HG03139 (cell line): ENCODE measurements around the gene ITM2C.
A peak's percentile ranks its signal among the peaks of the same experiment; 100 is the strongest.

Source experiments
- ATAC-seq: cut with Tn5 transposase; IDR thresholded peaks from one replicate; pipeline ENCODE4 v1.9.1; 2021; ENCODE audit not compliant: unreplicated experiment

The ITM2C gene

DNA sequence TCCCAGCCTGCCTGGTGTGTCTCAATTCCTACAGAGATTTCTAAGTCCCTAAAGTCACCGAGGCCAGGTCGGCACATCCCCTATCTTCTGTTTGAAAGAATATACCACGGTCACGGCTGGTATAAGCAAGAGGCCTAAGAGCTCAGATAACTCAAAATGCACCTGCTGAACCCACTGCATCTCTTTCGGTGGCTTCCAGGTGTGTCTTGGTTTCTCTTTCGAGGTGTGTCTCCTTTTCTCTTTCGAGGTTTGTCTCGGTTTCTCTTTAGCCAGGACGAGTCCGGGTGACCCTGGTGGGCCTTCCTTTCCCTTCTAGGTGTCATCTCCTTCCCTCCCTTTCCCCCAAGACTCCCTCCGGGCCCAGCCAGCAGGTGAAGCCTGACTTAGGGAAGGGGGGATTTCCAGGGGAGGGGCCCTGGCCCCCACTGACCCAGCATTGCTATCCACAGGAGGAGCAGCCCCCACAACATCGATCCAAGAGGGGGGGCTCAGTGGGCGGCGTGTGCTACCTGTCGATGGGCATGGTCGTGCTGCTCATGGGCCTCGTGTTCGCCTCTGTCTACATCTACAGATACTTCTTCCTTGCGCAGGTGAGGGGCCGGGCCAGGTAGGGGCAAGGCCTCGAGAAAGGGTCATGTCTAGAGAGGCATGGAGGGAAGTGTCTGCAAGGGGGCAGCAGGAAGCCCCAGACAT, 8.4 kb downstream of the ITM2C start:
- peak; percentile 47 for ATAC-seq

DNA sequence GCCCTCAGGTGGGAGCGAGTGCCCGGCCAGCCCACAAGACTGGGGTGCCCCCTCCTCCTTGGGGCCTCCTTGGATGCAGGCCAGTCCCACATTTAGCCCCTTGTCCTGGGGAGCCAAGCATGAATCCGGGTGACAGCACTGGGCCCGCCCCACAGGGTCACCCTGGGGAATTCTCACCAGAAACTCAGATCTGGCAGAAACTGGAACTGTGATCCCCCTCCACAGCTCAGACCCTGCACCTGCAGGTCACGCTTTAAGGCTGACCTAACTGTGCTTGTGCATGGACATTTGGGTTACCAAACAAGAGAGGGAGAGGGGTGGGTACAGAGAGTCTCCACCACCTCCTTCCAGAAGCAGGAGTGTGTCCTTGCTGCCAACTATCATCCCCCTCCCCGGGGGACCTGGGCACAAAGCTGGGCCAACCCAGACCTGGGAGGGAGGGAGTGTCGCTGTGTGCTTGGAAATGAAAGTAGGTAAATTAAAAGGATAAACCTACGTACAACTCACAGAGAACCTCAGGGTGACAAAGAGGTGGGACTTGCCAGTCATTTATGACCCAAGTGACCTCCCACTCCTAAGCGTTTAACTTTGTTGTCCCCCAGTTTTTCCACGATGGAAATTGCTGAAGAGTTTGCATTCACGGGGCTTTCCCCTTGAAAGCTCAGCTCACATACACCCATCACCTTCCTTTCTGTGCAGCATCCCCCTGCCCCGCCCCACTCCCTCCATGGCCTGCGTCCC, 9.1 kb downstream of the ITM2C start:
- peak; percentile 62 for ATAC-seq

DNA sequence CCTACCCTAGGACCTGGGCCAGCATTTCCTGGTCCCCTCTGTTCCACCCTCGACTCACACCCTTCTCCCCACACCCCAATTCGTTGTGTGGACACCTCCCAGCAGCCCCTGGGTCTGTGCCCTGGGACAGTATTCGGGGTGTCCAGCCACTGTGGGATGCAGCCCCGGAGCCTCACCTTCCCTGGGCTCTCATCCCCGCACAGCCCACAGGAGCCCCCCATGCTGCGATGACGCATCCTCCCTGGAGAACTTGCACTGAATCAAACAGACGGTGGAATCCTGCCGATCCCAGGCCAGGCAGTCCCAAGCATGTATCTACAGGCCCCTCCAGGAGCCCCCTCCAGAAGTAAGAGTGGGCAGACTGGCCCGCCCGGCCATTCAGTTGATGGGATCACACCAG, 9.7 kb downstream of the ITM2C start:
- no peak for ATAC-seq

DNA sequence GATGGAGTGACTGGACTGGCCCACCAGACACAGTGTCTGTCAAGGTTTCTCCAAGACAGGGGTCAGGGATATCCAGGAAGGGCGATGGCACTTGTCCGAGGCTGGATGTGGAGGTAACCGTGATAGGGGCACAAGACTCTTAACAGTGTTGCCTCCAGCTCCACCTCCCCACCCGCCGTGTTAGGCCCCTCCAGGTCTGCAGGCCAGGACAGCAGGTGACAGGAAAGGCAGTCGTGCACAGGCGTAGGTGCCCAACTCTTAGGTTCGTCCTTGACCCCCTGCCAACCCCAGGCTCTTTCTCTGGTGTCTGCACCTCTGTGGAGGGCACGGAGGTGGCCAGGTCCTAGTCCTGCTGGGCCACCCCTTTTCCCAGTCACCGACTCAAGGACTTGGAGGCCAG, 10.1 kb downstream of the ITM2C start:
- ATAC-seq: no peak

DNA sequence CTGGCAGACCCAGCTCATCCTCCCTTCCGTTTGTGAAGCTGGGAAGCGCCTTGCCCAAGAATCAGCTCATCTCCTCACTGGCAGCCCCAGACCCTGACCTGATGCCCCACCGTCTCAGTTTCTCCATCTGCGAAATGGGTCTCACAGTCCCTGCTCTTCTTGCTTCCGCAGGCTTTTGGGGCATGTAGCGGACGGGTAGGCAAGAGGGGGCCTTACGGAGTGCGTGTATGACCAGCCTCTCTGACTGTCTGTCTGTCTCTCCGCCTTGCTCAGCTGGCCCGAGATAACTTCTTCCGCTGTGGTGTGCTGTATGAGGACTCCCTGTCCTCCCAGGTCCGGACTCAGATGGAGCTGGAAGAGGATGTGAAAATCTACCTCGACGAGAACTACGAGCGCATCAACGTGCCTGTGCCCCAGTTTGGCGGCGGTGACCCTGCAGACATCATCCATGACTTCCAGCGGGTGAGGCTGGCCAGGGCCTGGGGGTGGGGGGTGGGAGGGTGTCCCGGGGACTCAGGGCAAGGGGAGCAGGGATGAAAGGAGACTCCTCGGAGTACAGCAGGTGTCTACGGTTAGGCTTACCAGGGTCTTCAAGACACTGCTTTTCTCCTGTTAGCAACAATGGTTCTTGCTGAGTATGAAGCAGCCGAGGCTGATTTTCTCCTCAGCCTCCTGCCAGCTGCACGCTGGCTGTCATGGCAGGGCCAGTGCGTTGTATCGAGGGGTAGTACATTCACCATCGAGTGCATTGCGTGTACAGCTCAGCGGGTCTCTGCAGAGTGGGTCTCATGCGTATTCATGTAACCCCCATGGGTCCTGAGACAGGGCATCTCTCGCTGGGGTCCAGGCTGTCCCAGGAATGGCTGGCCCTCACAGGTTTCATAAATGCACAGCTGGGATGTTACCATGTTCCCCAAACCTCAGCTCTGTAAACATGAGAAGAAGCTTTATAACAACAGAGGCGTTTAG, 10.9 kb downstream of the ITM2C start:
- no peak for ATAC-seq

DNA sequence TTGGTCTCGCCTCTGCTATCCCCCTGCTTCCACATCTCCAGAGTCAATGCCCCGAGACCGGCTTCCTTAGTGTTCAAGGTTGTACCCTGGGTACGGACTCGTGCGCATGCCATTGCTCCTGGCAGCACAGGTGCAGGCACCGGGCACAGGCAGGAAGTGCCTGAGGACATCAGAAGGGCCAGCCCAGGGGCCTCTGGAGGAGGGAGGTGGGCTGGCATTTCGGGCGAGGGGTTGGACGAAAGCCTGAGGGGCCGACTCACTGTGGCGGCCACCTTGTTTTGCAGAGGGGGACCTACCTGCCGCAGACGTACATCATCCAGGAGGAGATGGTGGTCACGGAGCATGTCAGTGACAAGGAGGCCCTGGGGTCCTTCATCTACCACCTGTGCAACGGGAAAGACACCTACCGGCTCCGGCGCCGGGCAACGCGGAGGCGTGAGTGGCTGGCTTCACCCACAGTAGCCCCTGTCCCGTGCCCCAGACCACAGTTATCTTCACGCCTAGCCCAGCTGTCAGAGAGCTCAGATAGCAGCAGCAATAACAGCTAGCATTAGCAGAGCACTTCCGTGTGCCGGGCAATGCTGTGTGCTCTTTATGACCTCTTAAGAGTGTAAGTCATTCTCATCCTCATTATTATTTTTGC, 12.5 kb downstream of the ITM2C start:
- ATAC-seq: no peak

DNA sequence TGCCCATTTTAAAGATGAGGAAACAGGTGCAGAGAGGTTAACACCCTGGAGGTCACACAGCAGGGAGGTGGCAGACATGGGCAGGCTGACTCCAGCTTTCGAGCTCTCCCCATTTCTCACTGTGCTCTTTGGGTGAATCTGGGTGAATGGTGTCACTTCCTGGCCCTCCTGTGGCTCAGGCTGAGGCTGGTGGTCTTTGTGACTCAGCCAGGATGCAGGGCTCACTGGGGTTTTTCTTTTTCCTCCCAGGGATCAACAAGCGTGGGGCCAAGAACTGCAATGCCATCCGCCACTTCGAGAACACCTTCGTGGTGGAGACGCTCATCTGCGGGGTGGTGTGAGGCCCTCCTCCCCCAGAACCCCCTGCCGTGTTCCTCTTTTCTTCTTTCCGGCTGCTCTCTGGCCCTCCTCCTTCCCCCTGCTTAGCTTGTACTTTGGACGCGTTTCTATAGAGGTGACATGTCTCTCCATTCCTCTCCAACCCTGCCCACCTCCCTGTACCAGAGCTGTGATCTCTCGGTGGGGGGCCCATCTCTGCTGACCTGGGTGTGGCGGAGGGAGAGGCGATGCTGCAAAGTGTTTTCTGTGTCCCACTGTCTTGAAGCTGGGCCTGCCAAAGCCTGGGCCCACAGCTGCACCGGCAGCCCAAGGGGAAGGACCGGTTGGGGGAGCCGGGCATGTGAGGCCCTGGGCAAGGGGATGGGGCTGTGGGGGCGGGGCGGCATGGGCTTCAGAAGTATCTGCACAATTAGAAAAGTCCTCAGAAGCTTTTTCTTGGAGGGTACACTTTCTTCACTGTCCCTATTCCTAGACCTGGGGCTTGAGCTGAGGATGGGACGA, 13.2 kb downstream of the ITM2C start:
- ATAC-seq: no peak

DNA sequence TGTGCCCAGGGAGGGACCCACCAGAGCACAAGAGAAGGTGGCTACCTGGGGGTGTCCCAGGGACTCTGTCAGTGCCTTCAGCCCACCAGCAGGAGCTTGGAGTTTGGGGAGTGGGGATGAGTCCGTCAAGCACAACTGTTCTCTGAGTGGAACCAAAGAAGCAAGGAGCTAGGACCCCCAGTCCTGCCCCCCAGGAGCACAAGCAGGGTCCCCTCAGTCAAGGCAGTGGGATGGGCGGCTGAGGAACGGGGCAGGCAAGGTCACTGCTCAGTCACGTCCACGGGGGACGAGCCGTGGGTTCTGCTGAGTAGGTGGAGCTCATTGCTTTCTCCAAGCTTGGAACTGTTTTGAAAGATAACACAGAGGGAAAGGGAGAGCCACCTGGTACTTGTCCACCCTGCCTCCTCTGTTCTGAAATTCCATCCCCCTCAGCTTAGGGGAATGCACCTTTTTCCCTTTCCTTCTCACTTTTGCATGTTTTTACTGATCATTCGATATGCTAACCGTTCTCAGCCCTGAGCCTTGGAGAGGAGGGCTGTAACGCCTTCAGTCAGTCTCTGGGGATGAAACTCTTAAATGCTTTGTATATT, 14.0 kb downstream of the ITM2C start:
- no peak for ATAC-seq

DNA sequence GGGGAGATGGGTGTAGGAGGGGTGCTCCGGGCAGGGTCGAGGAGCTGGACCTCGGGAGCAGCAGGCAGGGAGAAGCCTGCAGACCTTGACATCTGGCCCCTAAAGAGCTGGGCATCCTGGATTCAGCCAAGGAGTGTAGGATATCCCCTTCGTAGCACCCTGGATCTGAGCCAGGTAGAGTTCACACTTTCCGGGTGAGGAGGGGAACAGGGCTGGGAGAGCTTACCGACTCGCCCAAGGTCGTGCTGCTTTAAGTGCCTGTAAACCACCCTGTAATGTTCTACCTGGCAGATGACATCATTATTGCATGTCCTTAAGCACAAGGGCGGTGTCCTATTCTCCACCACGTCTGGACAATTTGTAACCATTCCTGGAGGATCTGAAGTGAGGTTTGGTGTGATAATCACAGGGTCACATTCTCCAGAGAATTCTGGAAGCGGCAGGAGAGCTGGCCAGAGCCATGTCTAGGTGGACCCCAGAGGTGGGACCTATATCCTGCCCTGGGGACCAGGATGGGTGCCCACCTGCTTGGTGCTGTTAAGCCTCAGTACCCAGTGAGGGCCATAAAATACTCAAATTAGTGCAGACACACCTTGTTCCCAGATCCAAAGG, 14.6 kb downstream of the ITM2C start:
- ATAC-seq: no peak

DNA sequence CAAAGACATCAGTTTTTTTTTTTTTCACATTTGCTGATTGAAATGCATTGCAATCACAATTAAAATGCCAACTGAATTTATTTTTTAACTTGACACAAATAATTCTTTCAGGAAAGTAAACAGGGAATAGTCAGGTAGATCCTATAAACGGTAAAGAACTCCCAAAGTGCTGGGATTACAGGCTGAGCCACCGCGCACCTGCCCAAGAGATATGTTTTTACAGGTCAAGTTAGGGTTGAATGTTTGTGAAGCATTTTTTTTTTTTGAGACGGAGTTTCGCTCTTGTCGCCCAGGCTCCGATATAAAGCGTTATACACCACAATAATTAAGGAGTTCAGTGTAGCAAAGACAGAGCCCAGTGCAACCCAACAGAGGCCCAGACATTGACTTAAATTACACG, 15.1 kb downstream of the ITM2C start:
- ATAC-seq: no peak

DNA sequence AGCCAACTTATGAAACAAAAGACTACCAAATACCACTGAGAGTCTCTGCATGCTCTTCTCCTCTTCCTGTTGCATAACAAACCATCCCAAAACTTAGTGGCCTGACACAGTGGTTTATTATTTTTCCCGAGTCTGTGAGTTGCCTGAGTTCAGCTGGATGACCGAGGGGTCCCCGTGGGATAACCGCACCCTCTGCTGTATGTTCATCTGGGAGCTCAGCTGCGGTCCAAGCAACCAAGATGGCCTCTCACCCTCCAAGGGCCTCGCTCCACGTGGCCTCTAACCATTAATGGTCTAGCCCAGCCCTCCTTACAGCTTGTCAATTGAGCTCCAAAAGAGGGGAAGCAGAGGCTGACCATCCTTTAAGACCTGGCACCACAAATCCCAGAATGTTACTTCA, 17.1 kb downstream of the ITM2C start:
- no peak for ATAC-seq

DNA sequence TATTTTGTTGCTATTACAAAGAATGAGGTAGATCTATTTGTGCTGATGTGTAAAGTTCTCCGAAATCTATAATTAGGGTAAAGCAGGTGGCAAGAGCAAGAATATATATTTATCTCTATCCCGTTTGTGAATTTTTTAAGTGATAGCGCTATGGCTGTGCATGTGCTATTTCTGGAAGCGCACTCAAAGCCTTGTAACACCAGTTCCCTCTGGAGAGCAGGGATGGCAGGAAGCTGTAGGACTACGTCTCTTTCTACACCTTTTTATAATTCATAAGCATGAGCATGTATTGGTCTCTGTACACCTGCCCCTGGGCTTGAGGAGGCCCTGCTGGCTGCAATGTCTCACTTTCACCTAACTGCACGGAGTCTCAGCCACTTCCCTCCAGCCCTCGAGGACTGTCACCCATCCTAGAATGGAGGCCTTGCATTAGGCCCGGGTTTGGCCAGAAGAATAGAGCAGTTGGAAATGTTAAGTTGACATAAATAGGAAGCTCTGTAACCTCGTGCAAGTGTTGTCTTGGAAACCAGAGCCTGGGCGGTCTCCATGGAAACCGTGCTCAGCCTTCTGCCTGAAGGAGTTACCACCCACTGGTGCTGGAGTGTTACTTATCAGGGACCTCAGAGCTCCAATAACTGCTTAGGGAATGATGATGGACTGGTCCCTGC, 20.9 kb downstream of the ITM2C start:
- no peak for ATAC-seq

DNA sequence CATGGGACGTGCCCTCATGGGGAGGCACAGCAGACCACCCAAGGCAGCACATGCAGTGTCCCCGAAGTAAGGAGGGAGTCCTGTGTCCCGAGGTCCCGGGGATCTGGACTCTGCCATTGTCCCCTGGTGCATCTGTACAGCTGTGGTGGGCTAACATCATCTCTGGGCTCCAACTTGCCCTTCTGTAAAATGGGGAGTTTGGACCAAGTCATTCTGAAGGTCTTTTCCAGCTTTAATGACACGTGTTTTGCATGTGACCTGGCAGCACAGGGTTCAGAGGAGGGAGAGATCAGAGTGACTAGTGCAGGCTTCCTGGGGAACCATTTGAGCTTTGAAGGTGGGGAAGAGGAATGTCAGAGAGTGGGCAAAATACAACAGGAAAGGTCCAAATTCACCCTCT, 21.5 kb downstream of the ITM2C start:
- ATAC-seq: no peak

DNA sequence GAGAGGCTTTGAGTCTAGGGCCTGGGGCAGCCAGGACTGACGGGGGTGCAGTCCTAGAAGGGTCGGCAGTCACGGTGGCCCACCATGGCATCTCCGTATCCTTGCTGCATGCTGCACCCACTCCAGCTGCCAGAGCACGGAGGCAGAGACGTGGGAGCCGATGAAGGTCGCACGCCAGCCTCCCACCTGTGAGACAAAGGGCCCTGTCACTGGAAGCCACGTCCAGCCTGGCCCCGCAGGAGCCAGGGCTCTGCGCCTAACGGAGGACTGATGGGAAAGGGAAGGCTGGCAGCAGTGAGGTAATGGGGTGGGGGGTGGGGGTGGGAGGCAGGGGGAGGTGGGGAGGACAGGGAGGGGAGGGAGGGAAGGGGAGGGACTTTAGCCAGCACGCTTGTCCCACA, 21.9 kb downstream of the ITM2C start:
- ATAC-seq: no peak

DNA sequence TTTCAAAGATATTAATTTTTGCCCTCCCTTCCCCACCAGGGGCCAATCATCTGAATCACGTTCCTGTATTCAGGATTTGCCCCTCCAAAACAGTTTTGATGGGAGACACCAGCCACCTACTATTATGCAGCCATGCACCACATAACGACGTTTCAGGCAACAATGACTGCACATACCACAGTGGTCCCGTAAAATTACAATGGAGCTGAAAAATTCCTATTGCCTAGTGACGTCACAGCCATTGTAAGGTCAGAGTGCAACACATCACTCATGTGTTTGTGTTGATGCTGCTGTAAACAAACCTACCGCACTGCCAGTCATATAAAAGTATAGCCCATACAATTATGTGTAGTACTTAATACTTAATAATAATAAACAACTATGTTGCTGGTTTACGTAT, 22.6 kb downstream of the ITM2C start:
- ATAC-seq: no peak

DNA sequence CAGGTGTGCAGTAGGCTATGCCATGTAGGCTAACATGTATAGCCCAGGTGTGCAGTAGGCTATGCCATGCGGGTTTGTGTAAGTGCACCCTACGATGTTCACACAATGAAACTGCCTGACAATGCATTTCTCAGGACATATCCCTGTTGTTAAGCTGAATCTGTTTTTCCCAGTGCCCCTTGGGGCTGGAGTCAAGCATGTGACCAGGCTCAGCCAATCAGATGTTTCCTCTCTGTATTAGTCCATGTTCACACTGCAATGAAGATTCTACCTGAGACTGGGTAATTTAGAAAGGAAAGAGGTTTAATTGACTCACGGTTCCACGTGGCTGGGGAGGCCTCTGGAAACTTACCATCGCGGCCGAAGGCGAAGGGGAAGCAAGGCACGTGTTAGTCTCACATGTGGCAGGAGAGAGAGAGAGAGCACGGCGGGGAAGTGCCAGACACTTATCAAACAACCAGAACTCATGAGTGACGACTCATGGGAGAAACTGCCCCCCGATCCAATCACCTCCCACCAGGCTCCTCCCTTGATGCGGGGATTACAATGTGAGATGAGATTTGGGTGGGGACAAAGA, 24.2 kb downstream of the ITM2C start:
- ATAC-seq: no peak

DNA sequence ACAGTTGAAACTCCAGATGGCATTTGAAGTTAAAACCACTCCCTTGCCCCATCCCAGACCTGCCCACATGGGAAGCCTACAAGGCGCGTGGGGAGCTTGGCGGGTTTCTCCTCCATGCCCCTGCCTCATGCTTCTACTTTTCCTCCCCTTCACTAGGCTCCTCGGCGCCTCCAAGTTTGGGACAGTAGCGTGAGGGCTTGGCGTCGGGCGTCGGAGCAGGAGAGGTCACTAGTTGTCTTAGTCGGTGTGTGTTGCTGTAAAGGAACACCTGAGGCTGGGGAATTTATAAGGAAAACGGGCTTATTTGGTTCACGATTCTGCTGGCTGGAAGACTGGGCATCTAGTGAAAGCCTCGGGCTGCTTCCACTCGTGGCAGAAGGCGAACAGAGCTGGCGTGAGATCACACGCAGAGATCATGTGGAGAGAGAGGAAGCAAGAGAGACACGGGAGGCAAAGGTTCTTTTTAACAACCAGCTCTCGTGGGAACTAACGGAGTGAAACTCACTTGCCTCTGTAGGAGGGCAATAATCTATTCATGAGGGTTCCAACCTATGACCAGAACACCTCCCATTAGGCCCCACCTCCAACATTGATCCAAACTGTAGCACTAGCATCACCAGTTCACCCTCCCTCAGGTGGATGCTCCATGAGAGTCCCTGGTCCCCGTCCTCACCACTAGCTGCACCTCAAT, 25.3 kb downstream of the ITM2C start:
- no peak for ATAC-seq

DNA sequence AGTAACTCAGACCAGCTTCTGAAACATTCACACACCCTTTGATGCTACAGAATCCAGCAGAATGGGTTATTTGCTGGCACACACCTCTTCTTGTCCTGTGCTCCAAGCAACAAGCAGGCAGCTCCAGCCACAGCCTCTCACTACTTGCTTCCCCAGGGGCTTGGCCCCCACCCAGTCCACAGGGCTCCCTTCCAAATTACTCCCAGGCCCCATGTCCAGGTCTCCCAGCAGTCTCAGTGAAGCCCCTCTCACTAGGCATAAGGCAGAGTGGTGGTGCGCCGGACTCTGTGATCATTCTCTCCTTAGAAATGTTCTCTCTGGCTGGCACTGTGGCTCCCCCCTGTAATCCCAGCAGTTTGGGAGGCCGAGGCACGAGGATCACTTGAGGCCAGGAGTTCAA, 25.9 kb downstream of the ITM2C start:
- no peak for ATAC-seq
